Calu3 (cell line): ENCODE measurements around the gene EFHC2. TPM values are rescaled to one million over a fixed set of nuclear protein-coding genes. Genes with fewer than 3 reads are reported as not detected.

Experiments
- BruUV-seq: library from RNA; stranded (reverse); fragments of 400-500 nt; replicated peaks from 2 replicates; lab custom pipeline; 2021; lab: Mats Ljungman, UMichigan
- CTCF ChIA-PET: fragments of 300-600 bp; sonication (Branson Sonifier 250); formaldehyde crosslinking; loops from one replicate; lab custom pipeline; 2022; ENCODE audit warnings: antibody characterized with exemption; lab: Charles Lee
- DNase-seq: peaks from one replicate; pipeline ENCODE4 v3.0.0; 2022
- H3K27ac Mint-ChIP-seq: one replicate; pipeline ENCODE4 v1.8.0; 2022; ENCODE audit warnings: mixed read lengths; ENCODE audit not compliant: unreplicated experiment
- H3K27me3 Mint-ChIP-seq: one replicate; pipeline ENCODE4 v1.8.0; 2022; ENCODE audit warnings: mixed read lengths; ENCODE audit not compliant: unreplicated experiment
- H3K36me3 Mint-ChIP-seq: one replicate; pipeline ENCODE4 v1.8.0; 2022; ENCODE audit warnings: mild to moderate bottlenecking, moderate library complexity, mixed read lengths; ENCODE audit not compliant: insufficient read depth, unreplicated experiment
- H3K4me1 Mint-ChIP-seq: one replicate; pipeline ENCODE4 v1.8.0; 2022; ENCODE audit warnings: mild to moderate bottlenecking, low read depth, mixed read lengths; ENCODE audit not compliant: unreplicated experiment
- H3K4me3 Mint-ChIP-seq: one replicate; pipeline ENCODE4 v1.8.0; 2022; ENCODE audit warnings: mild to moderate bottlenecking, low read depth, moderate library complexity, mixed read lengths; ENCODE audit not compliant: unreplicated experiment
- H3K9me3 Mint-ChIP-seq: one replicate; pipeline ENCODE4 v1.8.0; 2022; ENCODE audit warnings: low read depth, mixed read lengths; ENCODE audit not compliant: unreplicated experiment
- intact Hi-C: fragments of 100-400 bp; cut with micrococcal nuclease; formaldehyde crosslinking; loops from one replicate; pipeline ENCODE4 v1.10.0; 2022; ENCODE audit not compliant: unreplicated experiment
- total RNA-seq: library from RNA; stranded (reverse); gene quantifications from 2 replicates; pipeline ENCODE4 v1.2.3, GENCODE V29; 2022
- TF ChIP-seq, protein P1 (sequence below): fragments of 200-600 bp; IDR thresholded peaks from one replicate; pipeline ENCODE4 v1.8.0; 2022; ENCODE audit warnings: antibody characterized with exemption; ENCODE audit not compliant: unreplicated experiment

EFHC2 gene
- total RNA-seq, 1 experiment from 2014 or later, result 1.7 TPM

GRCh38 chrX:44227991-44228390 is 115.5 kb downstream of the EFHC2 start:
- no peaks in the 10 kb centered on the region for H3K9me3 Mint-ChIP-seq
- no peak for DNase-seq
- no peak overlapping the region for H3K27ac Mint-ChIP-seq
- H3K4me3 Mint-ChIP-seq, result no peak overlapping the region
- H3K36me3 Mint-ChIP-seq, result peaks cover 4% of the 10 kb centered on the region
- CTCF ChIA-PET, result no interaction called here
- H3K27me3 Mint-ChIP-seq, result no peaks in the 10 kb centered on the region
- BruUV-seq, result no TSS peak
- intact Hi-C loops, result no loop called here
- TF ChIP-seq, protein P1, sequence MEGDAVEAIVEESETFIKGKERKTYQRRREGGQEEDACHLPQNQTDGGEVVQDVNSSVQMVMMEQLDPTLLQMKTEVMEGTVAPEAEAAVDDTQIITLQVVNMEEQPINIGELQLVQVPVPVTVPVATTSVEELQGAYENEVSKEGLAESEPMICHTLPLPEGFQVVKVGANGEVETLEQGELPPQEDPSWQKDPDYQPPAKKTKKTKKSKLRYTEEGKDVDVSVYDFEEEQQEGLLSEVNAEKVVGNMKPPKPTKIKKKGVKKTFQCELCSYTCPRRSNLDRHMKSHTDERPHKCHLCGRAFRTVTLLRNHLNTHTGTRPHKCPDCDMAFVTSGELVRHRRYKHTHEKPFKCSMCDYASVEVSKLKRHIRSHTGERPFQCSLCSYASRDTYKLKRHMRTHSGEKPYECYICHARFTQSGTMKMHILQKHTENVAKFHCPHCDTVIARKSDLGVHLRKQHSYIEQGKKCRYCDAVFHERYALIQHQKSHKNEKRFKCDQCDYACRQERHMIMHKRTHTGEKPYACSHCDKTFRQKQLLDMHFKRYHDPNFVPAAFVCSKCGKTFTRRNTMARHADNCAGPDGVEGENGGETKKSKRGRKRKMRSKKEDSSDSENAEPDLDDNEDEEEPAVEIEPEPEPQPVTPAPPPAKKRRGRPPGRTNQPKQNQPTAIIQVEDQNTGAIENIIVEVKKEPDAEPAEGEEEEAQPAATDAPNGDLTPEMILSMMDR, result no peak
- H3K4me1 Mint-ChIP-seq, result peaks cover 35% of the 10 kb centered on the region

- H3K9me3 Mint-ChIP-seq, result no peaks in the 10 kb centered on the region
- CTCF ChIA-PET, result interaction anchor here (0.7 to 1.3 kb wide), 2 partner anchors 18 to 232 kb away, joined by 3 to 6 read pairs; no protein-coding TSS in a partner anchor
- intact Hi-C loops, result no loop called here
- no peaks in the 10 kb centered on the region for H3K27me3 Mint-ChIP-seq
- peaks cover 36% of the 10 kb centered on the region for H3K4me1 Mint-ChIP-seq
- BruUV-seq, result no TSS peak
- no peak overlapping the region for H3K27ac Mint-ChIP-seq
- DNase-seq, result no peak
- H3K36me3 Mint-ChIP-seq, result peaks cover 6% of the 10 kb centered on the region
- TF ChIP-seq, protein P1, result no peak
- no peak overlapping the region for H3K4me3 Mint-ChIP-seq
Observed at GRCh38 chrX:44225667-44226066, 117.8 kb downstream of the EFHC2 start.

- CTCF ChIA-PET, result interaction anchor here (1.3 kb wide), 1 partner anchor 19 kb away, joined by 6 read pairs; no protein-coding TSS in a partner anchor
- intact Hi-C loops, result no loop called here
- DNase-seq, result no peak
- peaks cover 36% of the 10 kb centered on the region for H3K4me1 Mint-ChIP-seq
- TF ChIP-seq, protein P1, result no peak
- no peak overlapping the region for H3K4me3 Mint-ChIP-seq
- no peaks in the 10 kb centered on the region for H3K27me3 Mint-ChIP-seq
- H3K36me3 Mint-ChIP-seq, result peaks cover 6% of the 10 kb centered on the region
- no peak overlapping the region for H3K27ac Mint-ChIP-seq
- no peaks in the 10 kb centered on the region for H3K9me3 Mint-ChIP-seq
- no TSS peak for BruUV-seq
Observed at GRCh38 chrX:44224760-44225159, 118.7 kb downstream of the EFHC2 start.

GRCh38 chrX:44223150-44223549 is 120.3 kb downstream of the EFHC2 start:
- peak overlapping the region; percentile 82 for H3K27ac Mint-ChIP-seq
- no TSS peak for BruUV-seq
- TF ChIP-seq, protein P1, result no peak
- intact Hi-C loops, result no loop called here
- H3K9me3 Mint-ChIP-seq, result no peaks in the 10 kb centered on the region
- CTCF ChIA-PET, result interaction anchor here (0.6 to 1.5 kb wide), 5 partner anchors 15 to 744 kb away, joined by 3 to 5 read pairs (median 3); no protein-coding TSS in a partner anchor
- DNase-seq, result peak; percentile 61
- peaks cover 6% of the 10 kb centered on the region for H3K36me3 Mint-ChIP-seq
- H3K4me3 Mint-ChIP-seq, result peak overlapping the region; percentile 9
- H3K4me1 Mint-ChIP-seq, result peaks cover 36% of the 10 kb centered on the region
- no peaks in the 10 kb centered on the region for H3K27me3 Mint-ChIP-seq
